CD14-positive monocyte (primary cell): ENCODE data around the gene NEUROD2. TPM values are rescaled to one million over a fixed set of nuclear protein-coding genes. Genes with fewer than 3 reads are reported as not detected.
A peak's percentile ranks its signal among the peaks of the same experiment; 100 is the strongest.

Experiments used
- DNase-seq, 3 donors: peaks; one replicate each; pipeline ENCODE4 v3.0.0-alpha.2; 2011 to 2022
- H2AFZ ChIP-seq: 2 replicates; pipeline ENCODE4 v1.6.0; 2012; ENCODE audit warnings: mild to moderate bottlenecking, low read depth, low read length, inconsistent platforms; ENCODE audit not compliant: insufficient read depth, poor library complexity, severe bottlenecking
- H3K27ac ChIP-seq, 2 donors: 1 replicate in 1 of 2; 2 replicates in 1 of 2; pipeline ENCODE4 v1.5.1; 2012 to 2013; ENCODE audit warnings: low read length in 2 of 2, control low read depth in 1 of 2, inconsistent platforms in 1 of 2, low read depth in 1 of 2, mild to moderate bottlenecking in 1 of 2
- H3K27me3 ChIP-seq, 2 donors: one replicate each; pipeline versions ENCODE4 v1.6.0 to v1.6.1; 2011 to 2013; ENCODE audit warnings: low read length in 2 of 2; ENCODE audit not compliant: control insufficient read depth in 2 of 2, insufficient read depth in 2 of 2
- H3K36me3 ChIP-seq, 2 donors: replicated peaks in 1 of 2; 1 replicate in 1 of 2; 2 replicates in 1 of 2; pipeline versions ENCODE4 v1.5.1 to v1.6.1; 2012 to 2013; ENCODE audit warnings: low read length in 2 of 2, control low read depth in 1 of 2, inconsistent platforms in 1 of 2, mild to moderate bottlenecking in 1 of 2; ENCODE audit not compliant: insufficient read depth in 2 of 2, control insufficient read depth in 1 of 2
- H3K4me1 ChIP-seq, 2 donors: 1 replicate in 1 of 2; 2 replicates in 1 of 2; pipeline versions ENCODE4 v1.5.1 to v1.6.1; 2012 to 2013; ENCODE audit warnings: low read length in 2 of 2, control low read depth in 1 of 2, inconsistent platforms in 1 of 2, mild to moderate bottlenecking in 1 of 2, moderate library complexity in 1 of 2; ENCODE audit not compliant: insufficient read depth in 2 of 2, control insufficient read depth in 1 of 2
- H3K4me2 ChIP-seq: replicated peaks from 2 replicates; pipeline ENCODE3; 2012; ENCODE audit warnings: low read length, moderate library complexity, mild to moderate bottlenecking; ENCODE audit not compliant: poor library complexity, severe bottlenecking; ENCODE audit errors: extremely low read depth
- H3K4me3 ChIP-seq, 3 experiments: fragments of 200-600 bp in 1 of 3; sonication (generic) in 1 of 3; replicated peaks in 1 of 3; 1 replicate in 2 of 3; 2 replicates in 1 of 3; pipeline ENCODE4 v1.5.1; 2011 to 2013; ENCODE audit warnings: low read length in 3 of 3, mild to moderate bottlenecking in 3 of 3, control low read depth in 2 of 3, low read depth in 2 of 3, inconsistent platforms in 1 of 3, moderate library complexity in 1 of 3
- H3K79me2 ChIP-seq: 2 replicates; pipeline ENCODE4 v1.6.0; 2012; ENCODE audit warnings: mild to moderate bottlenecking, control low read depth, inconsistent platforms, low read length, moderate library complexity; ENCODE audit not compliant: insufficient read depth
- H3K9ac ChIP-seq: 2 replicates; pipeline ENCODE4 v1.6.0; 2017; ENCODE audit warnings: low read length, mild to moderate bottlenecking; ENCODE audit not compliant: insufficient read depth, poor library complexity, severe bottlenecking
- H3K9me3 ChIP-seq, 2 donors: replicated peaks in 1 of 2; 1 replicate in 1 of 2; 2 replicates in 1 of 2; pipeline versions ENCODE4 v1.5.1 to v1.6.1; 2012 to 2013; ENCODE audit warnings: low read length in 2 of 2, control low read depth in 1 of 2; ENCODE audit not compliant: control insufficient read depth in 1 of 2, insufficient read depth in 1 of 2
- H4K20me1 ChIP-seq: 2 replicates; pipeline ENCODE4 v1.6.0; 2012; ENCODE audit warnings: mild to moderate bottlenecking, low read length, control low read depth, moderate library complexity; ENCODE audit not compliant: insufficient read depth
- H3K27ac Mint-ChIP-seq, 7 donors: one replicate each; pipeline ENCODE4 v1.8.0; 2020; ENCODE audit warnings: mild to moderate bottlenecking in 7 of 7, mixed read lengths in 7 of 7, moderate library complexity in 6 of 7, inconsistent platforms in 2 of 7
- H3K27me3 Mint-ChIP-seq, 3 donors: one replicate each; pipeline ENCODE4 v1.8.0; 2021 to 2022; ENCODE audit warnings: low read depth in 3 of 3, mild to moderate bottlenecking in 3 of 3, mixed read lengths in 3 of 3, moderate library complexity in 3 of 3, inconsistent platforms in 1 of 3
- H3K36me3 Mint-ChIP-seq, 2 donors: one replicate each; pipeline ENCODE4 v1.8.0; 2020; ENCODE audit warnings: mixed read lengths in 2 of 2, inconsistent platforms in 1 of 2, mild to moderate bottlenecking in 1 of 2
- H3K4me1 Mint-ChIP-seq: one replicate; pipeline ENCODE4 v1.8.0; 2020; ENCODE audit warnings: mild to moderate bottlenecking, mixed read lengths
- H3K4me3 Mint-ChIP-seq, 2 donors: one replicate each; pipeline ENCODE4 v1.8.0; 2020; ENCODE audit warnings: mild to moderate bottlenecking in 2 of 2, mixed read lengths in 2 of 2, moderate library complexity in 1 of 2
- H3K9me3 Mint-ChIP-seq, 7 donors: one replicate each; pipeline ENCODE4 v1.8.0; 2020 to 2022; ENCODE audit warnings: mixed read lengths in 7 of 7, mild to moderate bottlenecking in 6 of 7, moderate library complexity in 6 of 7, inconsistent platforms in 2 of 7
- WGBS: methylation state at CpG from one replicate; pipeline ENCODE4 v1.1.5; 2013; ENCODE audit warnings: missing lambda C conversion rate; ENCODE audit not compliant: insufficient coverage; 5-methylcytosine and 5-hydroxymethylcytosine counted together
- intact Hi-C, 2 donors: fragments of 100-400 bp; cut with micrococcal nuclease; formaldehyde crosslinking; loops; one replicate each; pipeline versions ENCODE4 v1.15.0 to v1.15.1; 2023
- polyA plus RNA-seq, 3 donors: library from polyadenylated mRNA; depleted of rRNA in 1 of 3; unstranded in 2 of 3; stranded (reverse) in 1 of 3; fragments of 300-500 nt in 2 of 3; fragments of >200 nt in 1 of 3; fragmentation: Illumina TruSeq in 2 of 3; gene quantifications; 1 replicate in 2 of 3; 2 replicates in 1 of 3; pipeline ENCODE4 v1.2.3, GENCODE V29; 2012 to 2021
- TF ChIP-seq, protein P1 (sequence below): fragments of 200-600 bp; IDR thresholded peaks from one replicate; pipeline ENCODE4 v1.8.0; 2022; ENCODE audit warnings: antibody characterized with exemption, mild to moderate bottlenecking

NEUROD2 gene
- polyA plus RNA-seq, 3 donors: not detected

DNA sequence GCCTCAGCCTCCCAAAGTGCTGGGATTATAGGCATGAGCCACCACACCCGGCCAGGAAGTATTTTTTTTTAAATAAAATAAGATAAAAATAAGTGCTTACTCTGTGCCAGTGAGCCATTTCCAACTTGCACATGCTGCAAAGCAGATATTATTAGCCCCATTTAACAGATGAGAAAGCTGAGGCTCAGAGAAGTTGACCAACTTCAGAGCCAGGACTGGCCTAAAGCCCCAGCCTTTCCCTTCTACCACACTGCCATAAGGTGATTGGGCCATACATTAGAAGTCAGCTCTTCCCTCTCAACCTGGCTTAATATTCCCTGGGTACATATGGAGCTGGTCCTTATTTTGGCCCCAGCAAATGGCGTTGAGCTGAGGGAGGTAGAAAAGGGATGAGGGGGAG, 25.1 kb downstream of the NEUROD2 start:
- Mint-ChIP-seq H3K4me3 (peak overlapping the region in 1 of 2 donors; percentile 43), H3K36me3 (no peaks in the 10 kb centered on the region)
- intact Hi-C loops: no loop called here

DNA sequence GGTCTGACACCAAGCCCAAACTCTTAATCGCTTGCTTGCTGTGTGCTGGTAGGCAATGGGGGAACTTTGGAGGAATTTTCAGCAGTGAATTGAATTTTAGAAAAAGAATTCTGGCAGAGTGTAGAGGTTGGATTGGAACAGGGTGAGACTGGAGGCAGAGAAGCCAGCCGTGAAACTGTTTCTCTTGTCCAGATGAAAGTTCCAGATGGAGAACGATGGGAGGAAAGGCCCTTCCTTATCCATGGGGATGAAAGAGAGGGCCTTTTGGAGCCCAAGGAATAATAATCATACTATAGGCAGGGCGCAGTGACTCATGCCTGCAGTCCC, 26.0 kb downstream of the NEUROD2 start:
- intact Hi-C loops: no loop called here
- DNase-seq: no peak
- Histone ChIP-seq H3K36me3 (no peaks in the 10 kb centered on the region), H3K4me2 (no peak overlapping the region), H3K9me3 (no peaks in the 10 kb centered on the region), H3K4me3 (no peak overlapping the region), H3K9ac (no peak overlapping the region), H2AFZ (no peak overlapping the region), H3K27ac (no peak overlapping the region), H3K27me3 (peaks cover 0 to 5% of the 10 kb centered on the region in 2 donors), H3K4me1 (no peaks in the 10 kb centered on the region), H3K79me2 (no peaks in the 10 kb centered on the region), H4K20me1 (no peaks in the 10 kb centered on the region)
- TF ChIP-seq, protein P1, sequence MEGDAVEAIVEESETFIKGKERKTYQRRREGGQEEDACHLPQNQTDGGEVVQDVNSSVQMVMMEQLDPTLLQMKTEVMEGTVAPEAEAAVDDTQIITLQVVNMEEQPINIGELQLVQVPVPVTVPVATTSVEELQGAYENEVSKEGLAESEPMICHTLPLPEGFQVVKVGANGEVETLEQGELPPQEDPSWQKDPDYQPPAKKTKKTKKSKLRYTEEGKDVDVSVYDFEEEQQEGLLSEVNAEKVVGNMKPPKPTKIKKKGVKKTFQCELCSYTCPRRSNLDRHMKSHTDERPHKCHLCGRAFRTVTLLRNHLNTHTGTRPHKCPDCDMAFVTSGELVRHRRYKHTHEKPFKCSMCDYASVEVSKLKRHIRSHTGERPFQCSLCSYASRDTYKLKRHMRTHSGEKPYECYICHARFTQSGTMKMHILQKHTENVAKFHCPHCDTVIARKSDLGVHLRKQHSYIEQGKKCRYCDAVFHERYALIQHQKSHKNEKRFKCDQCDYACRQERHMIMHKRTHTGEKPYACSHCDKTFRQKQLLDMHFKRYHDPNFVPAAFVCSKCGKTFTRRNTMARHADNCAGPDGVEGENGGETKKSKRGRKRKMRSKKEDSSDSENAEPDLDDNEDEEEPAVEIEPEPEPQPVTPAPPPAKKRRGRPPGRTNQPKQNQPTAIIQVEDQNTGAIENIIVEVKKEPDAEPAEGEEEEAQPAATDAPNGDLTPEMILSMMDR: no peak
- H3K36me3 Mint-ChIP-seq: no peaks in the 10 kb centered on the region
- peaks cover 0 to 4% (median 0%) of the 10 kb centered on the region in 7 donors for H3K9me3 Mint-ChIP-seq
- H3K27me3 Mint-ChIP-seq: peaks cover 9 to 16% (median 12%) of the 10 kb centered on the region in 3 donors
- no peak overlapping the region for H3K4me3 Mint-ChIP-seq
- H3K27ac Mint-ChIP-seq: no peak overlapping the region
- H3K4me1 Mint-ChIP-seq: no peaks in the 10 kb centered on the region
- WGBS: 90% methylated on average over 2 of the region's 4 CpGs

More for the DNA sequence above, 25.1 kb downstream of the NEUROD2 start:
- Mint-ChIP-seq H3K27me3 (peaks cover 10 to 13% (median 13%) of the 10 kb centered on the region in 3 donors), H3K4me1 (no peaks in the 10 kb centered on the region), H3K27ac (no peak overlapping the region), H3K9me3 (peaks cover 0 to 4% (median 0%) of the 10 kb centered on the region in 7 donors)
- no peaks in the 10 kb centered on the region for H3K79me2 ChIP-seq
- no peaks in the 10 kb centered on the region for H3K9me3 ChIP-seq
- no peaks in the 10 kb centered on the region for H3K36me3 ChIP-seq
- H2AFZ ChIP-seq: no peak overlapping the region
- TF ChIP-seq, protein P1: no peak
- no peak overlapping the region for H3K4me2 ChIP-seq
- DNase-seq: no peak
- peaks cover 0 to 5% of the 10 kb centered on the region in 2 donors for H3K27me3 ChIP-seq
- H4K20me1 ChIP-seq: no peaks in the 10 kb centered on the region
- H3K9ac ChIP-seq: no peak overlapping the region
- no peaks in the 10 kb centered on the region for H3K4me1 ChIP-seq
- H3K27ac ChIP-seq: no peak overlapping the region
- 67% methylated on average over 1 of the region's 2 CpGs for WGBS
- H3K4me3 ChIP-seq: no peak overlapping the region
